GM10847 (cell line): ENCODE results near the gene HUS1B.

Source experiments
- POLR2A ChIP-seq: IDR thresholded peaks from 2 replicates; pipeline ENCODE4 v1.6.1; 2011; ENCODE audit not compliant: insufficient read length; ENCODE audit errors: extremely low read depth

HUS1B gene

DNA sequence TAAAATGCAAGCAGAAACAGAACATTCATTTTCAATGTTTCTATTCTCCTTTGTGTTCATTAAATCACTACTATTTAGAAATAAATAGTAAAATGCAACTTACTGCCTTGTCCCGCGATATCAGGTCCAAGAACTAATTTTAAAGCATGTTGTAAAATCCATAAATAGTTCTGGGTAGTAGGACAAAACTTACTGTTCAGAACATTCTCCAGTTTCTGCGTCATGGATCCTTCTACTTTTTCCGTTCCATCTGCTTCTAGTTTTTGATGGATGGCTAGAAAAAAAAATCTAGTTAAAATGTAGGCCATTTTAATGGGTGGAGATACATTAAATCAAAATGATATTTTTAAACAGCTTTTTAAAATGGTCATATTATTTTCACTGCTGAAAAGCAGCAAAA lies 47.0 kb downstream of the HUS1B start:
- no peak for TF ChIP-seq POLR2A

DNA sequence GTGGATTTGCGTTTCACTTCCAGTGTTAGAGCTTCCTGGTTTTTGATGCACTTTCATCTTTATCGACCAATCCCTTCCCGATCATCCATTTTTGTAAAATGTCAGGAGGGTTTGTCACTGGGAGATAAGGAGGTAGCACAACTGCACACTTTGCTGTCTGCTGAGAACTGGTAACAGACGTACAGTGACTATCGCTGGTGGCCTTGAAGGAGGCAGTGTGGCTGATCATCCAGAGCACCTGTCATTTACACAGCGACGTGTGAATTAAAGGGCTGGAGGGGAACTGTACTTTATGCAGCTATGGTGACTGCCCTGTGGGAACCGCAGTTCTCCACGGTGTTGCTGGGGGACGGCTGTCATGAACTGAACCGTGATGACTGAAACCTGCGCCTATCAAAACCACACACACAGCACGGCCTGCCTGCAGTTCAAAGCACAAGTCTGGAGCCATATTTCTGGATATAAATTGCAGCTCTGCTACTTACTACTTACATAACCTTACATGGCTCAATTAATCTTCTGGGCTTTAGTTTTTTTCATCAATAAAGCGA lies 50.0 kb downstream of the HUS1B start:
- TF ChIP-seq POLR2A: no peak
